ENCODE data around the gene UBE2E1. TPM values are rescaled to one million over a fixed set of nuclear protein-coding genes. Genes with fewer than 3 reads are reported as not detected.
A peak's percentile ranks its signal among the peaks of the same experiment; 100 is the strongest.

UBE2E1 gene
- total and polyA plus RNA-seq, 2 experiments from 2014 or later = 39.9 to 120 TPM

DNA sequence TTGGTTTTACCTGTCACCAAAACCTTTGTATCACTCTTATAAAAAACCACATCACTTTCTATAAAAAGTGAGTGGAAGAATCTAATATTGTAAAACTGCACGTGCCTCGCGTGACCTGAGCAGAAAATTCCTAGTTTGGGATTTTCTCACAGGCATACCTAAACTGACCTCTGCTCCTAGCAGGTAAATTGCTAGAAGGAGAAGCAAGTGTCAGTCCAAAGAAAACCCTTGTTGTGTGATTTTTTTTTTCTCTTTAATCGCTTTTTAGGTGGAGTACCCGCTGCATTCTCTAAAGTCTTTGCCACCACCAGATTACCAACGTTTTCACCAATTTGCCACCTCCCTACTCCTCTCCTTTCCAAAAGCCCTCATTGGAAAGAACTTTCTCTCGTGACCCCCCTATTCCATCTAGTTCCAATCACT is 534 bp upstream of the UBE2E1 start (continued):
- no peak for TF ChIP-seq EZH2 (IDR thresholded peaks at IDR 0.05; ENCODE audit: low read depth, unreplicated experiment)
- TF ChIP-seq, protein P1, sequence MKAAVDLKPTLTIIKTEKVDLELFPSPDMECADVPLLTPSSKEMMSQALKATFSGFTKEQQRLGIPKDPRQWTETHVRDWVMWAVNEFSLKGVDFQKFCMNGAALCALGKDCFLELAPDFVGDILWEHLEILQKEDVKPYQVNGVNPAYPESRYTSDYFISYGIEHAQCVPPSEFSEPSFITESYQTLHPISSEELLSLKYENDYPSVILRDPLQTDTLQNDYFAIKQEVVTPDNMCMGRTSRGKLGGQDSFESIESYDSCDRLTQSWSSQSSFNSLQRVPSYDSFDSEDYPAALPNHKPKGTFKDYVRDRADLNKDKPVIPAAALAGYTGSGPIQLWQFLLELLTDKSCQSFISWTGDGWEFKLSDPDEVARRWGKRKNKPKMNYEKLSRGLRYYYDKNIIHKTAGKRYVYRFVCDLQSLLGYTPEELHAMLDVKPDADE (IDR thresholded peaks at IDR 0.05) = no peak

DNA sequence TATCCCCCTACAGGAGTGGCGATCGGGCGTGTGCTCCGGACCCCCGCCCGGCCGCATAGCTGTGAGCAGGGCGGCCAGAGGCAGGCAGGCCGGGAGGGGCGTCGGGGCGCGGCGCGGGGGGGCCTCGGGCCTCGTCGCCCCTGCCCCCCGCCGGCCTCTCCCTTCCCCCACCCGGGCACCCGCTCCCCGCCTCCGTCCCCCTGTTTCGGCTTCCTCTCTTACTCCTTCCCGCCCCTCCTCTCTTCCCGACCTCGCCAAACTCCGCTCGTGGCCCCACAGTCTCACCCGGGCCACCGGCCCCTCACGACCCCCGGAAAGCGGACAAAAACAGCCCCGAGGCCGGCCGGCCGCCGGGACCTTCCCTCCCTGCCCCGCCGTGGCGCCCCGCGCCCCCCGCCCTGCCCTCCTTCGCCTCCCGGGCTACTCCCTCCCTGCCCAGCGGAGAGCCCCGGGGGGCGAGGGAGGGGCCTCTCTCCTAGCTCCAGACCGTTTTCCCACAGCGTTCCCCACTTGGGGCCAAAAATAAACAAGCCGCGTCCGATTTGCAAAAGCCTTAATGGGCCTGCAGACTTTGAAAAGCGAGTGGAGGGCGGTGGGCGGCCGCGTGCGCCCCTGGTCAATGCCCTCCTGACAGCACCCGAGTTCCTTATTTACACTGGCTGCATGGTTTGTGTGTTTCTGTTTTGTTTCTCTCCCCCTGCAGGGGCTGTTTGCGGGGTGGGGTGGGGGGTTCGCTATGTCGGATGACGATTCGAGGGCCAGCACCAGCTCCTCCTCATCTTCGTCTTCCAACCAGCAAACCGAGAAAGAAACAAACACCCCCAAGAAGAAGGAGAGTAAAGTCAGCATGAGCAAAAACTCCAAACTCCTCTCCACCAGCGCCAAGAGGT is 1.0 kb downstream of the UBE2E1 start:
- TF ChIP-seq EZH2phosphoT487 (IDR thresholded peaks at IDR 0.05; ENCODE audit: unreplicated experiment) (no peak), POLR2AphosphoS5 (IDR thresholded peaks at IDR 0.05; ENCODE audit: low read depth) (peak; percentile 25)
- Histone ChIP-seq H3K4me2 (peak overlapping the region; percentile 72), H3K9me2 (ENCODE audit: insufficient read depth) (no peaks in the 10 kb centered on the region), H3K27ac (ENCODE audit: low read depth) (peak overlapping the region; percentile 55; the same call in 1 of the 2 replicates), H3K27me3 (ENCODE audit: insufficient read depth) (no peaks in the 10 kb centered on the region; the same call in 1 of the 2 replicates), H3K36me3 (ENCODE audit: insufficient read depth) (0 out of 2 replicates have a peak, but pooled peaks cover 3% of the 10 kb centered on the region), H3F3A (replicated peaks; ENCODE audit: low read depth) (no peaks in the 10 kb centered on the region; the same call in 1 of the 2 replicates), H3K4me1 (ENCODE audit: insufficient read depth) (peaks cover 47% of the 10 kb centered on the region), H3K79me2 (replicated peaks; ENCODE audit: insufficient read depth) (peaks cover 40% of the 10 kb centered on the region), H4K20me1 (replicated peaks; ENCODE audit: insufficient read depth) (peaks cover 10% of the 10 kb centered on the region), H2AFZ (peak overlapping the region; percentile 44; the same call in 1 of the 2 replicates), H3K4me3 (peak overlapping the region; percentile 88)
- ATAC-seq = peak; percentile 34
- Mint-ChIP-seq H3K27me3 (ENCODE audit: insufficient read depth, low read depth, poor library complexity) (peaks cover 11% of the 10 kb centered on the region), H3K27ac (peak overlapping the region; percentile 93), H3K4me1 (peaks cover 60% of the 10 kb centered on the region), H3K36me3 (ENCODE audit: low read depth) (peaks cover 38% of the 10 kb centered on the region), H3K4me3 (peak overlapping the region; percentile 94), H3K9me3 (0 out of 3 replicates have a peak, but pooled peaks cover 2% of the 10 kb centered on the region)
- DNase-seq (ENCODE audit: low spot score) = peak; percentile 63

DNA sequence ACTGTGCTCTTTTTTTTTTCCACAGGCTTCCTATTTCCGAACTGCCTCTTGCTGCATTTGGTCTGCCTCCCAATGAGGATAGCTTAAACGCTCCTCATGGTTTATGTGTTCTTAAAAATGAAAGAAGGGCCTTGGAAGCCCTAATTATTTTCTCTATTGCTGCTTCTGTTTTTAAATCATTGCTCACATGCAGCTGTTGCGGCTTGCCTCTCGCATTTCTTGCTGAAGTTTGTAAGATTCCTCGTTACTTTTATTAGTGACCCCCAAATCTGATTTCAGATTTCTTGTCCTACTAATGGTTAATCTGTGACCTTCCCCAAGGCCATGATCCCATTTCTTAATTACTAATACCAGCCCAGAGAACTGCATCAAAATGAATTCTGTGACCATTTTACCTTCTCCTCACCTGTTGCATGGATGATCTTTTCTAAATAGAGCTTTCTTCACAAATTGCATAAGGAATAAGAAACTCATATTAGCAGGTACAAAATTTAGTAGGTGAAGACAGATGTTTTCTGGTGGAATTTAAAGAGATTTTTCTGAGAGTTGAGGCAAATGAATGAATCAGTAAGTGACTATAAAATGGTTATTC is 1.8 kb downstream of the UBE2E1 start:
- Mint-ChIP-seq H3K4me1 (peaks cover 66% of the 10 kb centered on the region), H3K27me3 (ENCODE audit: insufficient read depth, low read depth, poor library complexity) (peaks cover 11% of the 10 kb centered on the region), H3K36me3 (ENCODE audit: low read depth) (peaks cover 45% of the 10 kb centered on the region), H3K4me3 (peak overlapping the region; percentile 94), H3K27ac (no peak overlapping the region; the same call in 1 of the 2 replicates), H3K9me3 (0 out of 3 replicates have a peak, but pooled peaks cover 2% of the 10 kb centered on the region)
- no peak overlapping the region for H2AFZ ChIP-seq
- H3K27me3 ChIP-seq (ENCODE audit: insufficient read depth) = no peaks in the 10 kb centered on the region; the same call in 1 of the 2 replicates
- 0 out of 2 replicates have a peak overlapping the region, but pooled peaks have one; percentile 55 for H3K27ac ChIP-seq (ENCODE audit: low read depth)
- 0 out of 2 replicates have a peak, but pooled peaks cover 3% of the 10 kb centered on the region for H3K36me3 ChIP-seq (ENCODE audit: insufficient read depth)
- H3K4me1 ChIP-seq (ENCODE audit: insufficient read depth) = peaks cover 43% of the 10 kb centered on the region
- H3K4me3 ChIP-seq = peak overlapping the region; percentile 88
- peaks cover 48% of the 10 kb centered on the region for H3K79me2 ChIP-seq (replicated peaks; ENCODE audit: insufficient read depth)
- peak overlapping the region; percentile 72 for H3K4me2 ChIP-seq
- no peaks in the 10 kb centered on the region for H3K9me2 ChIP-seq (ENCODE audit: insufficient read depth)
- peaks cover 10% of the 10 kb centered on the region for H4K20me1 ChIP-seq (replicated peaks; ENCODE audit: insufficient read depth)
- ATAC-seq = no peak
- DNase-seq (ENCODE audit: low spot score) = no peak
- no peak for TF ChIP-seq CREB1 (CRISPR knock-in tag; IDR thresholded peaks at IDR 0.05; ENCODE audit: low read depth)
- TF ChIP-seq, protein P1 (IDR thresholded peaks at IDR 0.05) = no peak
- TF ChIP-seq EZH2phosphoT487 (IDR thresholded peaks at IDR 0.05; ENCODE audit: unreplicated experiment) = no peak
- TF ChIP-seq NANOG (IDR thresholded peaks at IDR 0.05; ENCODE audit: borderline replicate concordance) = no peak
- no peak for TF ChIP-seq JUNB (IDR thresholded peaks at IDR 0.05; ENCODE audit: unreplicated experiment)
- no peaks in the 10 kb centered on the region; the same call in 1 of the 2 replicates for H3F3A ChIP-seq (replicated peaks; ENCODE audit: low read depth)

Data from GM23338 (cell line).